Left forelimb (tissue), 1 donor: ENCODE measurements around the gene P2RY13.

Experiments
- DNase-seq: peaks from one replicate; pipeline ENCODE4 v3.0.0-alpha.2; 2018; ENCODE audit warnings: low spot score

The P2RY13 gene

GRCh38 chr3:151320131-151320530 lies 9.2 kb downstream of the P2RY13 start:
- no peak for DNase-seq

GRCh38 chr3:151319628-151320027 lies 9.7 kb downstream of the P2RY13 start:
- no peak for DNase-seq

- DNase-seq, result no peak
Observed at GRCh38 chr3:151318991-151319390, 10.4 kb downstream of the P2RY13 start.

- DNase-seq, result no peak
Observed at GRCh38 chr3:151318313-151318712, 11.0 kb downstream of the P2RY13 start.

- DNase-seq, result no peak
Observed at GRCh38 chr3:151316267-151316991, 12.9 kb downstream of the P2RY13 start, which contains the start of gene GPR87. TSS of gene GPR87 (minus strand) at chr3:151316820. CDS start at chr3:151300100, 16,720 bp downstream.

- no peak for DNase-seq
Observed at GRCh38 chr3:151315846-151316245, 13.5 kb downstream of the P2RY13 start.

GRCh38 chr3:151315136-151315535 lies 14.2 kb downstream of the P2RY13 start:
- no peak for DNase-seq

- no peak for DNase-seq
Observed at GRCh38 chr3:151314593-151314992, 14.8 kb downstream of the P2RY13 start.

- DNase-seq, result no peak
Observed at GRCh38 chr3:151314137-151314536, 15.2 kb downstream of the P2RY13 start.

- no peak for DNase-seq
Observed at GRCh38 chr3:151312972-151313371, 16.4 kb downstream of the P2RY13 start.

GRCh38 chr3:151309566-151309965 lies 19.8 kb downstream of the P2RY13 start:
- DNase-seq, result no peak

- DNase-seq, result no peak
Observed at GRCh38 chr3:151307583-151308488, 21.5 kb downstream of the P2RY13 start.

- DNase-seq, result no peak
Observed at GRCh38 chr3:151307131-151307530, 22.2 kb downstream of the P2RY13 start.

- DNase-seq, result no peak
Observed at GRCh38 chr3:151306168-151306810, 23.1 kb downstream of the P2RY13 start.

GRCh38 chr3:151305775-151306151 lies 23.6 kb downstream of the P2RY13 start:
- DNase-seq, result no peak

GRCh38 chr3:151305060-151305774 lies 24.1 kb downstream of the P2RY13 start:
- no peak for DNase-seq

- no peak for DNase-seq
Observed at GRCh38 chr3:151303751-151304150, 25.6 kb downstream of the P2RY13 start.

- DNase-seq, result no peak
Observed at GRCh38 chr3:151301787-151302186, 27.6 kb downstream of the P2RY13 start.

- DNase-seq, result no peak
Observed at GRCh38 chr3:151300539-151300938, 28.8 kb downstream of the P2RY13 start.

GRCh38 chr3:151299006-151299405 lies 30.3 kb downstream of the P2RY13 start:
- DNase-seq, result no peak

- no peak for DNase-seq
Observed at GRCh38 chr3:151297429-151297828, 31.9 kb downstream of the P2RY13 start.

- no peak for DNase-seq
Observed at GRCh38 chr3:151296226-151296625, 33.1 kb downstream of the P2RY13 start.
